Loucy (cell line): Measurements from ENCODE around the gene FXYD3.

ENCODE experiments used
- H2AFZ ChIP-seq: fragments of 200-600 bp; sonication (generic); 2 replicates; pipeline ENCODE4 v1.6.0; 2016; ENCODE audit warnings: antibody characterized with exemption, mild to moderate bottlenecking, low read length, moderate library complexity
- H3F3A ChIP-seq: fragments of 200-600 bp; 2 replicates; pipeline ENCODE4 v1.6.0; 2016; ENCODE audit warnings: antibody characterized with exemption, low read depth, mild to moderate bottlenecking
- H3K27me3 ChIP-seq: fragments of 200-600 bp; sonication (generic); 2 replicates; pipeline ENCODE4 v1.6.1; 2014; ENCODE audit warnings: low read length, mild to moderate bottlenecking; ENCODE audit not compliant: insufficient read depth, poor library complexity, severe bottlenecking
- H3K36me3 ChIP-seq: fragments of 200-600 bp; sonication (generic); 2 replicates; pipeline ENCODE4 v1.6.1; 2016; ENCODE audit warnings: low read length; ENCODE audit not compliant: insufficient read depth
- H3K4me1 ChIP-seq: fragments of 200-600 bp; sonication (generic); 2 replicates; pipeline ENCODE4 v1.5.1; 2014; ENCODE audit warnings: low read length, mild to moderate bottlenecking; ENCODE audit not compliant: insufficient read depth, poor library complexity, severe bottlenecking
- H3K4me2 ChIP-seq: fragments of 200-600 bp; sonication (generic); 2 replicates; pipeline ENCODE4 v1.6.0; 2014; ENCODE audit warnings: antibody characterized with exemption, low read length, low read depth, mild to moderate bottlenecking; ENCODE audit not compliant: poor library complexity, severe bottlenecking
- H3K4me3 ChIP-seq: fragments of 200-600 bp; sonication (generic); 2 replicates; pipeline ENCODE4 v1.5.1; 2014; ENCODE audit warnings: low read length, mild to moderate bottlenecking, mixed read lengths; ENCODE audit not compliant: poor library complexity, severe bottlenecking
- H3K79me2 ChIP-seq: fragments of 200-600 bp; sonication (generic); 2 replicates; pipeline ENCODE4 v1.6.1; 2014; ENCODE audit warnings: low read length; ENCODE audit not compliant: insufficient read depth
- H3K9ac ChIP-seq: fragments of 200-600 bp; sonication (generic); 2 replicates; pipeline ENCODE4 v1.6.0; 2014; ENCODE audit warnings: mild to moderate bottlenecking, low read depth, low read length, moderate library complexity; ENCODE audit not compliant: poor library complexity, severe bottlenecking
- H3K9me2 ChIP-seq: fragments of 200-600 bp; sonication (generic); replicated peaks from 2 replicates; pipeline ENCODE4 v1.6.1; 2016; ENCODE audit warnings: low read depth, low read length, mixed read lengths
- H3K9me3 ChIP-seq: fragments of 200-600 bp; sonication (generic); 2 replicates; pipeline ENCODE4 v1.6.1; 2014; ENCODE audit warnings: mild to moderate bottlenecking, antibody characterized with exemption, low read length, low read depth; ENCODE audit not compliant: insufficient read depth
- H4K20me1 ChIP-seq: fragments of 200-600 bp; sonication (generic); 2 replicates; pipeline ENCODE4 v1.6.0; 2014; ENCODE audit warnings: antibody characterized with exemption, low read length, mild to moderate bottlenecking; ENCODE audit not compliant: insufficient read depth, poor library complexity, severe bottlenecking
- CTCF ChIP-seq: fragments of 200-600 bp; sonication (generic); conservative IDR thresholded peaks from 2 replicates; pipeline ENCODE4 v1.5.1; 2014; ENCODE audit warnings: mild to moderate bottlenecking, antibody characterized with exemption, low read length
- EZH2phosphoT487 ChIP-seq: fragments of 200-600 bp; IDR thresholded peaks from 2 replicates; pipeline ENCODE4 v1.6.1; 2018; ENCODE audit warnings: antibody characterized with exemption, mild to moderate bottlenecking, moderate library complexity, borderline replicate concordance

Gene FXYD3

GRCh38 chr19:35073516-35073915, 42.1 kb upstream of the FXYD3 start:
- H3K9me3 ChIP-seq: no peaks in the 10 kb centered on the region
- no peaks in the 10 kb centered on the region for H3K27me3 ChIP-seq
- no peak overlapping the region for H3K9ac ChIP-seq
- no peaks in the 10 kb centered on the region for H4K20me1 ChIP-seq
- H3K79me2 ChIP-seq: no peaks in the 10 kb centered on the region
- no peak for TF ChIP-seq EZH2phosphoT487
- no peak for TF ChIP-seq CTCF
- no peaks in the 10 kb centered on the region for H3K4me1 ChIP-seq
- H3K36me3 ChIP-seq: no peaks in the 10 kb centered on the region
- H3K4me2 ChIP-seq: no peak overlapping the region
- no peak overlapping the region for H3K4me3 ChIP-seq
- H3F3A ChIP-seq: no peaks in the 10 kb centered on the region
- no peaks in the 10 kb centered on the region for H3K9me2 ChIP-seq
- H2AFZ ChIP-seq: no peak overlapping the region

GRCh38 chr19:35073941-35074340, 41.7 kb upstream of the FXYD3 start:
- Histone ChIP-seq H2AFZ (no peak overlapping the region), H3K4me1 (no peaks in the 10 kb centered on the region), H3K4me3 (no peak overlapping the region), H3K36me3 (no peaks in the 10 kb centered on the region), H3K9me3 (no peaks in the 10 kb centered on the region), H3K9ac (no peak overlapping the region), H3F3A (no peaks in the 10 kb centered on the region), H3K4me2 (no peak overlapping the region), H3K79me2 (no peaks in the 10 kb centered on the region), H3K27me3 (no peaks in the 10 kb centered on the region), H4K20me1 (no peaks in the 10 kb centered on the region), H3K9me2 (no peaks in the 10 kb centered on the region)
- TF ChIP-seq EZH2phosphoT487: no peak
- TF ChIP-seq CTCF: no peak

GRCh38 chr19:35074426-35075201, 41.0 kb upstream of the FXYD3 start:
- no peaks in the 10 kb centered on the region for H3K27me3 ChIP-seq
- no peak overlapping the region for H3K4me3 ChIP-seq
- no peaks in the 10 kb centered on the region for H3K79me2 ChIP-seq
- H3K4me2 ChIP-seq: no peak overlapping the region
- no peaks in the 10 kb centered on the region for H3F3A ChIP-seq
- H2AFZ ChIP-seq: no peak overlapping the region
- H3K9me3 ChIP-seq: no peaks in the 10 kb centered on the region
- TF ChIP-seq CTCF: no peak
- TF ChIP-seq EZH2phosphoT487: no peak
- no peaks in the 10 kb centered on the region for H3K4me1 ChIP-seq
- no peak overlapping the region for H3K9ac ChIP-seq
- H4K20me1 ChIP-seq: no peaks in the 10 kb centered on the region
- H3K36me3 ChIP-seq: no peaks in the 10 kb centered on the region
- H3K9me2 ChIP-seq: no peaks in the 10 kb centered on the region
